ENCODE results near the gene DOCK4.

The DOCK4 gene

GRCh38 chr7:111867348-111867931 lies 338.8 kb downstream of the DOCK4 start:
- no peak for DNase-seq
- H3K9me3 ChIP-seq (ENCODE audit: insufficient read depth, low read depth, low read length): no peaks in the 10 kb centered on the region
- H3K36me3 ChIP-seq (ENCODE audit: control insufficient read depth in 1 of 2, insufficient read depth in 2 of 2, low read length in 2 of 2): peaks cover 0 to 3% of the 10 kb centered on the region in 2 experiments
- H4K8ac ChIP-seq (ENCODE audit: low read depth, low read length): no peak overlapping the region
- no peak overlapping the region for H2AK5ac ChIP-seq (ENCODE audit: low read length)
- H3K4ac ChIP-seq (ENCODE audit: low read depth, low read length): no peak overlapping the region
- no peak overlapping the region for H3K23ac ChIP-seq (ENCODE audit: low read length)
- H4K12ac ChIP-seq (ENCODE audit: low read depth, low read length): no peak overlapping the region
- no peak overlapping the region for H3K14ac ChIP-seq (ENCODE audit: low read length)
- peaks cover 0 to 2% of the 10 kb centered on the region in 2 experiments for H3K4me1 ChIP-seq (ENCODE audit: control insufficient read depth in 1 of 2, insufficient read depth in 2 of 2, low read length in 2 of 2)
- no CpG with 5 or more reads among the region's 5 CpGs for WGBS (ENCODE audit: extremely low coverage, insufficient coverage, insufficient read length)
- H3K4me3 ChIP-seq (ENCODE audit: low read depth, low read length): no peak overlapping the region
- H3K4me2 ChIP-seq (ENCODE audit: low read length): no peak overlapping the region
- no peaks in the 10 kb centered on the region for H3K79me1 ChIP-seq (ENCODE audit: low read length)
- H2BK12ac ChIP-seq (ENCODE audit: low read length): no peak overlapping the region
- no peak overlapping the region for H3K27ac ChIP-seq (ENCODE audit: low read depth, low read length)
- H3K79me2 ChIP-seq (ENCODE audit: control insufficient read depth, insufficient read depth, low read length, poor library complexity): no peaks in the 10 kb centered on the region
- H2AFZ ChIP-seq (ENCODE audit: insufficient read depth, low read length, poor library complexity): no peak overlapping the region
- H4K91ac ChIP-seq (ENCODE audit: low read depth, low read length): no peak overlapping the region
- H3K27me3 ChIP-seq (ENCODE audit: insufficient read depth, low read length): no peaks in the 10 kb centered on the region
- no peak overlapping the region for H3K18ac ChIP-seq (ENCODE audit: low read length)
- no peak overlapping the region for H3K9ac ChIP-seq (ENCODE audit: low read length)
- no peak overlapping the region for H2BK120ac ChIP-seq (ENCODE audit: insufficient read depth, low read length, poor library complexity)
- no peak overlapping the region for H2BK5ac ChIP-seq (ENCODE audit: low read depth, low read length, poor library complexity)

- Histone ChIP-seq H3K18ac (ENCODE audit: low read length) (no peak overlapping the region), H3K79me1 (ENCODE audit: low read length) (no peaks in the 10 kb centered on the region), H3K27me3 (ENCODE audit: insufficient read depth, low read length) (no peaks in the 10 kb centered on the region), H3K9me3 (ENCODE audit: insufficient read depth, low read depth, low read length) (no peaks in the 10 kb centered on the region), H3K9ac (ENCODE audit: low read length) (no peak overlapping the region), H3K27ac (ENCODE audit: low read depth, low read length) (no peak overlapping the region), H4K8ac (ENCODE audit: low read depth, low read length) (no peak overlapping the region), H2BK5ac (ENCODE audit: low read depth, low read length, poor library complexity) (no peak overlapping the region), H2AFZ (ENCODE audit: insufficient read depth, low read length, poor library complexity) (no peak overlapping the region), H3K4me2 (ENCODE audit: low read length) (no peak overlapping the region), H4K12ac (ENCODE audit: low read depth, low read length) (no peak overlapping the region), H2BK12ac (ENCODE audit: low read length) (no peak overlapping the region), H3K4me1 (ENCODE audit: control insufficient read depth in 1 of 2, insufficient read depth in 2 of 2, low read length in 2 of 2) (peaks cover 0 to 2% of the 10 kb centered on the region in 2 experiments), H3K4ac (ENCODE audit: low read depth, low read length) (no peak overlapping the region), H3K79me2 (ENCODE audit: control insufficient read depth, insufficient read depth, low read length, poor library complexity) (no peaks in the 10 kb centered on the region), H3K4me3 (ENCODE audit: low read depth, low read length) (no peak overlapping the region), H3K36me3 (ENCODE audit: control insufficient read depth in 1 of 2, insufficient read depth in 2 of 2, low read length in 2 of 2) (peaks cover 0 to 3% of the 10 kb centered on the region in 2 experiments), H2AK5ac (ENCODE audit: low read length) (no peak overlapping the region), H4K91ac (ENCODE audit: low read depth, low read length) (no peak overlapping the region), H2BK120ac (ENCODE audit: insufficient read depth, low read length, poor library complexity) (no peak overlapping the region), H3K23ac (ENCODE audit: low read length) (no peak overlapping the region), H3K14ac (ENCODE audit: low read length) (no peak overlapping the region)
- no peak for DNase-seq
- WGBS (ENCODE audit: extremely low coverage, insufficient coverage, insufficient read length): no CpG with 5 or more reads among the region's 2 CpGs
Observed at GRCh38 chr7:111866787-111867186, 339.4 kb downstream of the DOCK4 start.

GRCh38 chr7:111865430-111865829 lies 340.8 kb downstream of the DOCK4 start:
- Histone ChIP-seq H3K79me1 (ENCODE audit: low read length) (no peaks in the 10 kb centered on the region), H3K36me3 (ENCODE audit: control insufficient read depth in 1 of 2, insufficient read depth in 2 of 2, low read length in 2 of 2) (peaks cover under 1 to 4% of the 10 kb centered on the region in 2 experiments), H3K14ac (ENCODE audit: low read length) (no peak overlapping the region), H3K9me3 (ENCODE audit: insufficient read depth, low read depth, low read length) (no peaks in the 10 kb centered on the region), H2AK5ac (ENCODE audit: low read length) (no peak overlapping the region), H3K18ac (ENCODE audit: low read length) (no peak overlapping the region), H4K91ac (ENCODE audit: low read depth, low read length) (no peak overlapping the region), H4K8ac (ENCODE audit: low read depth, low read length) (no peak overlapping the region), H3K23ac (ENCODE audit: low read length) (no peak overlapping the region), H2BK120ac (ENCODE audit: insufficient read depth, low read length, poor library complexity) (no peak overlapping the region), H2AFZ (ENCODE audit: insufficient read depth, low read length, poor library complexity) (no peak overlapping the region), H2BK5ac (ENCODE audit: low read depth, low read length, poor library complexity) (no peak overlapping the region), H3K27me3 (ENCODE audit: insufficient read depth, low read length) (no peaks in the 10 kb centered on the region), H3K4me2 (ENCODE audit: low read length) (no peak overlapping the region), H3K4ac (ENCODE audit: low read depth, low read length) (no peak overlapping the region), H4K12ac (ENCODE audit: low read depth, low read length) (no peak overlapping the region), H3K9ac (ENCODE audit: low read length) (no peak overlapping the region), H3K4me1 (ENCODE audit: control insufficient read depth in 1 of 2, insufficient read depth in 2 of 2, low read length in 2 of 2) (peaks cover 0 to 2% of the 10 kb centered on the region in 2 experiments), H3K27ac (ENCODE audit: low read depth, low read length) (no peak overlapping the region), H3K4me3 (ENCODE audit: low read depth, low read length) (no peak overlapping the region), H3K79me2 (ENCODE audit: control insufficient read depth, insufficient read depth, low read length, poor library complexity) (no peaks in the 10 kb centered on the region), H2BK12ac (ENCODE audit: low read length) (no peak overlapping the region)
- no CpG with 5 or more reads among the region's 1 CpG for WGBS (ENCODE audit: extremely low coverage, insufficient coverage, insufficient read length)
- no peak for DNase-seq

- no CpG with 5 or more reads among the region's 8 CpGs for WGBS (ENCODE audit: extremely low coverage, insufficient coverage, insufficient read length)
- Histone ChIP-seq H3K27me3 (ENCODE audit: insufficient read depth, low read length) (no peaks in the 10 kb centered on the region), H3K4me2 (ENCODE audit: low read length) (no peak overlapping the region)
Observed at GRCh38 chr7:111864291-111864976, 341.8 kb downstream of the DOCK4 start.

More at GRCh38 chr7:111864291-111864976, 341.8 kb downstream of the DOCK4 start:
- DNase-seq: no peak
- Histone ChIP-seq H3K14ac (ENCODE audit: low read length) (no peak overlapping the region), H2BK5ac (ENCODE audit: low read depth, low read length, poor library complexity) (no peak overlapping the region), H3K79me2 (ENCODE audit: control insufficient read depth, insufficient read depth, low read length, poor library complexity) (no peaks in the 10 kb centered on the region), H3K18ac (ENCODE audit: low read length) (no peak overlapping the region), H3K9me3 (ENCODE audit: insufficient read depth, low read depth, low read length) (no peaks in the 10 kb centered on the region), H2AK5ac (ENCODE audit: low read length) (no peak overlapping the region), H3K79me1 (ENCODE audit: low read length) (no peaks in the 10 kb centered on the region), H3K4me3 (ENCODE audit: low read depth, low read length) (no peak overlapping the region), H3K4ac (ENCODE audit: low read depth, low read length) (no peak overlapping the region), H3K27ac (ENCODE audit: low read depth, low read length) (no peak overlapping the region), H2AFZ (ENCODE audit: insufficient read depth, low read length, poor library complexity) (no peak overlapping the region), H2BK12ac (ENCODE audit: low read length) (no peak overlapping the region), H4K8ac (ENCODE audit: low read depth, low read length) (no peak overlapping the region), H4K91ac (ENCODE audit: low read depth, low read length) (no peak overlapping the region), H3K23ac (ENCODE audit: low read length) (no peak overlapping the region), H4K12ac (ENCODE audit: low read depth, low read length) (no peak overlapping the region), H3K9ac (ENCODE audit: low read length) (no peak overlapping the region), H3K4me1 (ENCODE audit: control insufficient read depth in 1 of 2, insufficient read depth in 2 of 2, low read length in 2 of 2) (peaks cover 0 to 2% of the 10 kb centered on the region in 2 experiments), H3K36me3 (ENCODE audit: control insufficient read depth in 1 of 2, insufficient read depth in 2 of 2, low read length in 2 of 2) (peaks cover 3 to 5% of the 10 kb centered on the region in 2 experiments), H2BK120ac (ENCODE audit: insufficient read depth, low read length, poor library complexity) (no peak overlapping the region)

Data from trophoblast cell (in vitro differentiated cells and primary cell).